Epithelial cell of prostate (primary cell): ENCODE results near the gene CACNA1A.

Experiments
- DNase-seq: peaks from one replicate; pipeline ENCODE4 v3.0.0-alpha.2; 2011; ENCODE audit warnings: low read depth, low spot score
- H3K27ac ChIP-seq: fragments of 450-650 bp; 2 replicates; pipeline ENCODE4 v1.5.1; 2017; ENCODE audit warnings: mild to moderate bottlenecking

Gene CACNA1A

DNA sequence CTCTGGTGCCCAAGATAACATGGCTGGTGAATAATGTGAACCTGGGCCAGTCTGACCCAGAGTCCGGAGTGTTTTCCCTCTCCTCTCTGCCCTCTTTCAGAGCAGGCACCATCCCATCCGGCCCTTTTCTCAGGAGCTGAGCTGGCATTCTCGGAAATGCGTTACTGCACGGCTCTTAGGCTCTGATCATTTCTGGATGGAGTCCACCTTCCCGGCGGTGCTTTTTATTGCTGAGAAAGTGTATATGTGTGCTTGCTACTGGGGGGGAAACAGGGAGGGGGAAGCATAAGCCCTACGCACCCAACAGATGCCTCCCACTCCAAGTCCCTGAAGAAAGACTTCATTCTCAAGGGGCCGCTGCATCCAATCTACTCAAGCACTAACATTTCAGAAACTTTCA is 6.6 kb downstream of the CACNA1A start:
- no peak for DNase-seq
- H3K27ac ChIP-seq, result no peak overlapping the region

DNA sequence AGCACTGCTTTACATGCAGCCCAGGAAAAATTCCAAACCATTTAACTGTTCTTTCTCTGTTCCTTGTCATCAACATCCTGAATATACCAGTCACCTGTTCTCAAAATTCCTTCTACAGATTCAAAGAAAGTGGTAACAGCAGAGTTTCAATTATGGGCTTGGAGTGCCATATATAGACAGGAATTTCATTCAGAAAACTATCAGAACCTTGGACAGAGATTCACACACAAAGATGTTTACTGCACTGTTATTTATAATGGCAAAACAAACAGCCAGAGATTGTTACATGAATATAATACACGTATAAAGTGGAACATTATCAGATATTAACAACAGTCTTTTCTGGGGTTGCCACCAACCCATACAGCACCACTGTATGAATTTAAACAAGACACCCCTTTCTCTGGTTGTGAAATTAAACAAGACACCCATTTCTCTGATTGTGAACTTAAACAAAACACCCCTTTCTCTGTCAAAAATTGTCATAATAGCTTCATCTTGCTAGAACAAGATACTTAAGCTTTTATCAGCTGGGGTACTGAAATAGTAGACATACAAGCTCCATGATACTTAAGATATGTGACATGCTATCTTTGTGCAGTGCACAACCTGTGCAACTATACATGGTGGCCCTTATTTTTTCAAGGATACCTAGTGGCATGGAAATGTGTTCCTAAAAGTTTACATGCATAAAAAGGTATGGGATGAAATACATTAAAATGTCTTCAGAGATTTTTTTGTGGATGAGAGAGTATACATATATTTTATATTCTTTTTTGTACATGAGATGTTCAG is 12.6 kb downstream of the CACNA1A start:
- H3K27ac ChIP-seq, result no peak overlapping the region
- DNase-seq, result no peak

- H3K27ac ChIP-seq, result no peak overlapping the region
- no peak for DNase-seq
Measured at GRCh38 chr19:13492128-13492527, 14.2 kb downstream of the CACNA1A start.

DNA sequence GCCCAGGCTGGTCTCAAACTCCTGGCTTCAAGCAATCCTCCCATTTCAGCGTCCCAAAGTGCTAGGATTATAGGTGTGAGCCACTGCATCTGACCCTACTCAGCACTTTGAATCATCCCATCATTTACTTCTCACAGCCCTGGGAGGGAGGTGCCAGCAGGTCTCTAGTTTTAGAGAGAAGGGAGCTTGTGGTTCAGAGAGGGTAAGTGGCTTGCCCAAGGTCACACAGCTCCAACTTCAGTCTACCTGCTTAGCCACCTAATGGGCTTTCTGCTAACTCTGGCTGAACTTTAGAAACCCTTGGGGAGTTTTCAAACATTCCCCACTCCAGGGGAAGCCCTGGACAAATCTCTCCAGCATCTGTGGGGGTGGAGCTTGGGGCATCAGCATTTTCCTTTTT is 18.3 kb downstream of the CACNA1A start:
- DNase-seq, result no peak
- no peak overlapping the region for H3K27ac ChIP-seq

DNA sequence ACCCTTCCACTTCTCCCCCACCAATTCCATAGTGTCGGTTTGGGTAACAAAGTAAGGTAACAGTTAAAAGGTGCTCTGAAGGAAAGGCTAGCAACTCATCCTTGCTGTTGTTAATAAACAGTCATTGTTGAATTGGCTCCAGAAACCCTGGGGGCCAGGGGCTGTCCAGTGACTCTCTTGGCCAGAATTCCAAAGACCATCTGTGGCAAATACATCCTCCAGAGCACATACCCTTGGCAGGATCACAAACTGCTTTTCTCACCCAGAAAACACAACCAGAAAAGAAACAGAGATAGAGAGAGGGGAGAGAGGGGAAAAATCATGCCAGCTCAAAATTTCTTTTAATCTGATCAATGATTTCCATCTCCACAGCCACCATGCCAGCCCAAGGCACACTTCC is 22.1 kb downstream of the CACNA1A start:
- no peak overlapping the region for H3K27ac ChIP-seq
- no peak for DNase-seq

- DNase-seq, result no peak
- no peak overlapping the region for H3K27ac ChIP-seq
Measured at GRCh38 chr19:13483215-13483614, 23.1 kb downstream of the CACNA1A start.

DNA sequence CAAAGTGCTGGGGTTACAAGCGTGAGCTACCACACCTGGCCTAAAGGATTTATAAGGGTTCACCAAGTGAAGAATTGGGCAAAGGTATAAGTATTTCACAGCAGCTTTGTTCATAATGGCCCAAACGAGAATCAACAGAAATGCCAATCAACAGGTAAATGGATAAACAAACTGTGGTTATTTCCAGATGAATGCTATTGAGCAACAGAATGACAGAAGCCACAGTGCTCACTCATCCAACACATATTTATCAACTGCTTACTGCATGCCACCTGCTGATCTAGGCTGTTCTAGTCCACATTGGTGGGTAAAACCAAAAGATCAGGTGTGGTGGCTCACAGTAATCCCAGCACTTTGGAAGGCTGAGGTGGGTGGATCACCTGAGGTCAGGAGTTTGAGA is 27.7 kb downstream of the CACNA1A start:
- DNase-seq, result no peak
- H3K27ac ChIP-seq, result no peak overlapping the region

GRCh38 chr19:13476071-13476470 is 30.2 kb downstream of the CACNA1A start:
- no peak for DNase-seq

GRCh38 chr19:13475044-13475443 is 31.2 kb downstream of the CACNA1A start:
- no peak for DNase-seq
- no peak overlapping the region for H3K27ac ChIP-seq

More at GRCh38 chr19:13476071-13476470, 30.2 kb downstream of the CACNA1A start:
- H3K27ac ChIP-seq, result no peak overlapping the region

DNA sequence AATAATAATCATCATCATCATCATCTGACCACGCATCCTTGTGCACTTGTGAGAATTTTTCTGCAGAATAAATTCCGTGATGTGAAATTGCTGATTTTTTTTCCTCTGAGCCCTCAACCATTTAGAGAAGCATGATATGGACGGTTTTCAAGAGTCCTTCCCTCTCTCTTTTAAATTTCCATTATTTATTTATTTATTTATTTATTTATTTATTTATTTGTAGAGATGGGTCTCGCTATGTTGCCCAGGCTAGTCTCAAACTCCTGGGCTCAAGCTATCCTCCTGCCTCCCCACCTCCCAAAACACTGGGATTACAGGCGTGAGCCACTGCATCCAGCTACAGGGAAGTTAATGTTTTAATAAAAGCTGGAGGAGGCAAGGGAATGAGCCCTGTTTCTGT is 39.6 kb downstream of the CACNA1A start:
- DNase-seq, result no peak

DNA sequence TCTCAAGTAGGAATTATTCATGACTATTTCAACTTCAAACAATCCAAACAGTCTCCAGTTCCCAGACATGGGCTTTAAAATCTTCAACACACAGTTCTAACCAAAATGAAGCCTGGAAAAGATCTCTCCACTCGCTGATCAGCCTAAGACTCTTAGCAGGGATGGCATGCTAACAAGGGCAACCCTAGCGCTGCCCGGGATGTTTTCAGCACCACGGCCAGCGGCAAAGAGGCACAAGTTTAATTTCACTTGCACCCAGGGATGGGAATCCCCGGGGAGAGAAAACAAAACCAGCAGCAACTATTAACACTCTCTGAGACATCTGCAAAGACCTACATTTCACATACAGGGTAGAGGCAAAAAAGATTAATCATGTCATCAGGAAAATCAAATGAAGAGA is 43.0 kb downstream of the CACNA1A start:
- H3K27ac ChIP-seq, result no peak overlapping the region
- DNase-seq, result no peak

More for the DNA sequence above, 39.6 kb downstream of the CACNA1A start:
- H3K27ac ChIP-seq, result no peak overlapping the region

GRCh38 chr19:13461536-13461935 is 44.7 kb downstream of the CACNA1A start:
- no peak overlapping the region for H3K27ac ChIP-seq
- no peak for DNase-seq

DNA sequence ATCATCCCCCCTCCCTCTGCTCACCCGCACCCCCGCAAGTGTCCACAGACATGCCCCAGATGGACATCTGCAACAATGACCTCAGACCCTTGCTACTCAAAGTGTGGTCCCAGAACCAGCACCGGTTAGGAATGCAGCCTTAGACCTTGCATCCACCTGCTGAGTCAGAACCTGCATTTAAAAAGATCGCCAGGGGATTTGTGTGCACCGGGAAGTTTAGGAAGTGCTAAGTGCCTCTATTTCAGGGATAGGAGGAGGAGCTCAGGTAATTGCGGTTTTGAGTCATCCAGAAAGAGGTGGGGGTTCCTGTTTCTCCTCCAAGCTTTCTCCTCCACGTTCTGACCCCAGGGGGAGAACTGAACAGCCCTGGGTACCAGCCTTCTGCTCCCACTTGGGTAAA is 46.2 kb downstream of the CACNA1A start:
- H3K27ac ChIP-seq, result no peak overlapping the region
- no peak for DNase-seq

- no peak overlapping the region for H3K27ac ChIP-seq
- DNase-seq, result no peak
Measured at GRCh38 chr19:13459351-13459750, 46.9 kb downstream of the CACNA1A start.

- no peak for DNase-seq
- H3K27ac ChIP-seq, result no peak overlapping the region
Measured at GRCh38 chr19:13451434-13451995, 54.8 kb downstream of the CACNA1A start.

DNA sequence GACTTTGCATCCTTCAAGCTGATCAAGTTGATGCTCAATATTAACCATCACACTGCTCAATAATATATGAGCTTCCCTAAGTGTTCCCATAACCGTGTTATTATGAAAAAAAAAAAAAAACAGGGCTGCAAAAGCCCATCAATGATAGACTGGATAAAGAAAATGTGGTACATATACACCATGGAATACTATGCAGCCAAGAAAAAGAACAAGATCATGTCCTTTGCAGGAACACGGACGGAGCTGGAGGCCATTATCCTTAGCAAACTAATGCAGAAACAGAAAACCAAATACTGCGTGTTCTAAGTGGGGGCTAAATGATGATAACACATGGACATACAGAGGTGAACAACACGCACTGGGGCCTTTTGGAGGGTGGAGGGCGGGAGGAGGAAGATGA is 58.3 kb downstream of the CACNA1A start:
- no peak for DNase-seq
- no peak overlapping the region for H3K27ac ChIP-seq

DNA sequence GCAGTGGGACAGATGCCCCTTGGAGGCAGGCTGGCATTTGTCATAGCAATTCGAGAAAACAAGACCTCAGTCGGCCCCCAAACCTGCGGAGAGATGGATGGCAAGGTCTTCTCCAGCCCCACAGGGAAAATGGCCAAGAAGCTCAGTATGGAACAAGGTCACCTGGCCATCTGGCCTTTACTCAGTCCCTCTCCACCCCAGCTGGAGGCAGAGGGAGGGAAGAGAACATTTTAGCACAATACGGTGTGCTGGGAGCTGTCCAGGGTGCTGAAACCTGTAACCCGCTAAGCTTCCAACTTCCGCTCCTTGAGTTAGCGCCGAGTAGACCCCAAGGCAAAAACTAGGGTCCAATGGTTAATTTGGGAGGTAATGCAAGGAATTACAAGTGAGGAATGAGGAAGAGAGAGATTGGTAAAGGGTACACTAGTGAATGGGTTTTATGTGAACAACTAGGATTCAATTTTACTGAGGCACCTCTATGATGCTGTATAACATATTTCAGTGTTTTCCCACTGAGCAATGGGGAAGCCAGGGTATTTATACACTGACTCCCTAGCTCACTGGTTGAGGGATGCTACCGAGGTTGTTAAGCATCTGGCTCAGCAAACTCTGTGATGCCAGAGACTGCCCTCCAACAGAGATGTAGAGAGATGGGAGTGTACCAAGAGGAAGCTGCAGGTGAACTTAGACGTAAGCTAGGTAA is 64.3 kb downstream of the CACNA1A start:
- DNase-seq, result no peak
- no peak overlapping the region for H3K27ac ChIP-seq

DNA sequence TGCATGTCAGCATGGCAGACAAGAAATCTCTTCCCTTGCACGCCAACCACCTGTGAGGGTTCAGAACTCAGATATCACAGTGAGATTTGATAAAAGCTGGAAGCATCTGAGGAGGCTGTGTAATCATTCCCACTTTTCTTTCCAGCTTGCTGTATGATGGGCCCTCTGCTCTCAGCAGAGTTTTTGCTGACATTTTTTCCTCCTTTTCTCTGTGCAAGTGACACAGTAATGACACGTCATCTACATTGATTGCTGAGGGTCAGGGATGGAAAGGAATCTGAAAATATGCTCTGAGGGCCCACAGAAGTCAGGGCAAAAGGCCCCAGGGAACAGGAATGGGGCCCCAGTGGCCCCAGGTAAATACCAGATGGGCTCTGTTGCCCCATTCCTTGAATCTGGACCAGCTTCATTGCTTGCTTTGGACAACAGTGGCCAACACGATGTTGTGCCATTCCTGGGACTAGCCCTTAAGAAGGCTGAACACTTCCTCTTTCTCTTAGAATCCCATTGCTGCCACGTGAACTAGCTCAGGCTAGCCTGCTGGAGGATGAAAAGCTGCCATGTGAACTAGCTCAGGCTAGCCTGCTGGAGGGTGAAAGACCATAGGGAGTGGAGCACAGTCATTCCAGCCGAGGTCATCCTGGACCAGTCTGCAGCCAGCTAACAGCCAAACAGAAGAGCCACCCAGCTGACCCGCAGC is 68.2 kb downstream of the CACNA1A start:
- no peak overlapping the region for H3K27ac ChIP-seq
- no peak for DNase-seq

GRCh38 chr19:13436352-13436751 is 69.9 kb downstream of the CACNA1A start:
- H3K27ac ChIP-seq, result no peak overlapping the region
- no peak for DNase-seq

GRCh38 chr19:13430790-13431582 is 75.3 kb downstream of the CACNA1A start:
- H3K27ac ChIP-seq, result no peak overlapping the region
- DNase-seq, result no peak
